Psoas muscle (tissue), 8 donors: ENCODE data around the gene ID1. TPM values are rescaled to one million over a fixed set of nuclear protein-coding genes. Genes with fewer than 3 reads are reported as not detected.
"Not testable (repeated sequence)": the region's sequence is repeated elsewhere in the genome, so short reads cannot be mapped to it uniquely, and the experiment has no call there.

Source experiments
- ATAC-seq, 4 donors: fragments of 200-7000 bp; cut with Tn5 transposase; one replicate each; pipeline ENCODE4 v1.9.1; 2020; ENCODE audit warnings: moderate library complexity in 3 of 4, mild to moderate bottlenecking in 2 of 4
- DNase-seq, 2 donors: peaks; one replicate each; pipeline ENCODE4 v3.0.0-alpha.2; 2020
- H3K27ac ChIP-seq: fragments of 200-600 bp; one replicate; pipeline ENCODE4 v1.8.0; 2022
- H3K27me3 ChIP-seq, 3 donors: fragments of 200-600 bp in 1 of 3; one replicate each; pipeline versions ENCODE4 v1.6.1 to v1.8.0; 2013 to 2022; ENCODE audit warnings: low read length in 2 of 3, mild to moderate bottlenecking in 2 of 3, moderate library complexity in 1 of 3; ENCODE audit not compliant: insufficient read depth in 3 of 3
- H3K36me3 ChIP-seq, 2 donors: fragments of 200-600 bp in 1 of 2; one replicate each; pipeline versions ENCODE4 v1.6.1 to v1.8.0; 2013 to 2022; ENCODE audit warnings: low read depth in 1 of 2, mild to moderate bottlenecking in 1 of 2, moderate library complexity in 1 of 2; ENCODE audit not compliant: insufficient read depth in 1 of 2
- H3K4me1 ChIP-seq: fragments of 200-600 bp; one replicate; pipeline ENCODE4 v1.8.0; 2022
- H3K4me3 ChIP-seq: fragments of 200-600 bp; one replicate; pipeline ENCODE4 v1.8.0; 2022; ENCODE audit warnings: mild to moderate bottlenecking
- H3K9me3 ChIP-seq: fragments of 200-600 bp; one replicate; pipeline ENCODE4 v1.8.0; 2022
- WGBS, 3 donors: extraction: QIAGEN DNeasy Blood & Tissue Kit; methylation state at CpG; one replicate each; pipeline versions ENCODE4 v1.1.6 to v1.1.7; 2013; 5-methylcytosine and 5-hydroxymethylcytosine counted together
- intact Hi-C, 2 donors: fragments of 100-400 bp; cut with DNase I; formaldehyde crosslinking; loops; one replicate each; pipeline versions ENCODE4 v1.11.0 to v1.14.2; 2022
- polyA plus RNA-seq, 3 donors: library from polyadenylated mRNA; stranded (reverse); fragments of 200-250 nt; gene quantifications; one replicate each; pipeline ENCODE4 v1.2.3, GENCODE V29; 2013
- total RNA-seq, 4 donors: library from RNA; stranded (reverse); fragmentation: NEBNext Ultra II Directional in 2 of 4; extraction: Animal tissue kit (Norgen Biotek cat#: 25700) in 2 of 4; gene quantifications; one replicate each; pipeline versions ENCODE4 v1.2.1 to v1.2.4, GENCODE V29; 2021 to 2023
- TF ChIP-seq, protein P1 (sequence below): fragments of 200-600 bp; IDR thresholded peaks from one replicate; pipeline ENCODE4 v1.8.0; 2022; ENCODE audit warnings: antibody characterized with exemption
- donor health status: healthy with polysubstance abuse.
- donor health status: DM: no; HTN: no; CAD: no; lungs with moderate emphysema.
- donor health status: Bipolar disorder and iron deficiency.
- donor health status: healthy.
- donor health status: DM: yes; HTN: yes; CAD: no.
- donor health status: DM: no; HTN: no; CAD: no.
- donor health status: DM: no; HTN: no; CAD: no.
- donor health status: DM: yes; HTN: yes; CAD: no.

ID1 gene
- total and polyA plus RNA-seq, 7 donors, result 25.1 to 574 (median 80.6) TPM

DNA sequence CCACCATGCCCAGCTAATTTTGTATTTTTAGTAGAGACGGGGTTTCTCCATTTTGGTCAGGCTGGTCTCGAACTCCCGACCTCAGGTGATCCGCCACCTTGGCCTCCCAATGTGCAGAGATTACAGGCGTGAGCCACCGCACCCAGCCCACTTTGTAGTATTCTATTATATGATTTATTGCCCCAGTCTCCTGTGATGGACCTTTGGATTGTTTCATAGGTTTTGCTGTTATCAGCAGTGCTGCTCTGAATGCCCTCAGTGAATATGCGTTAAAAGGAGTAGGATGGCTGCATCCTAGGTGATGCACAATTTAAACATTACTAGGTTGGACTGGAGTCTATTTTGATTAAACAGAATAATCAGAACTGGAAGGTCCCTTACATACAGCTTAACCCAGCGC lies 10.3 kb downstream of the ID1 start:
- intact Hi-C loops, result no loop called here
- no peak for ATAC-seq
- 91 to 97% (median 94%) methylated on average over 8 of the region's 8 CpGs for WGBS, 3 donors
- TF ChIP-seq, protein P1, sequence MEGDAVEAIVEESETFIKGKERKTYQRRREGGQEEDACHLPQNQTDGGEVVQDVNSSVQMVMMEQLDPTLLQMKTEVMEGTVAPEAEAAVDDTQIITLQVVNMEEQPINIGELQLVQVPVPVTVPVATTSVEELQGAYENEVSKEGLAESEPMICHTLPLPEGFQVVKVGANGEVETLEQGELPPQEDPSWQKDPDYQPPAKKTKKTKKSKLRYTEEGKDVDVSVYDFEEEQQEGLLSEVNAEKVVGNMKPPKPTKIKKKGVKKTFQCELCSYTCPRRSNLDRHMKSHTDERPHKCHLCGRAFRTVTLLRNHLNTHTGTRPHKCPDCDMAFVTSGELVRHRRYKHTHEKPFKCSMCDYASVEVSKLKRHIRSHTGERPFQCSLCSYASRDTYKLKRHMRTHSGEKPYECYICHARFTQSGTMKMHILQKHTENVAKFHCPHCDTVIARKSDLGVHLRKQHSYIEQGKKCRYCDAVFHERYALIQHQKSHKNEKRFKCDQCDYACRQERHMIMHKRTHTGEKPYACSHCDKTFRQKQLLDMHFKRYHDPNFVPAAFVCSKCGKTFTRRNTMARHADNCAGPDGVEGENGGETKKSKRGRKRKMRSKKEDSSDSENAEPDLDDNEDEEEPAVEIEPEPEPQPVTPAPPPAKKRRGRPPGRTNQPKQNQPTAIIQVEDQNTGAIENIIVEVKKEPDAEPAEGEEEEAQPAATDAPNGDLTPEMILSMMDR, result no peak
- H3K36me3 ChIP-seq, result no peaks in the 10 kb centered on the region
- H3K27ac ChIP-seq, result no peak overlapping the region
- no peaks in the 10 kb centered on the region for H3K27me3 ChIP-seq
- H3K4me3 ChIP-seq, result no peak overlapping the region
- no peak for DNase-seq
- H3K4me1 ChIP-seq, result peaks cover 4% of the 10 kb centered on the region
- no peaks in the 10 kb centered on the region for H3K9me3 ChIP-seq

DNA sequence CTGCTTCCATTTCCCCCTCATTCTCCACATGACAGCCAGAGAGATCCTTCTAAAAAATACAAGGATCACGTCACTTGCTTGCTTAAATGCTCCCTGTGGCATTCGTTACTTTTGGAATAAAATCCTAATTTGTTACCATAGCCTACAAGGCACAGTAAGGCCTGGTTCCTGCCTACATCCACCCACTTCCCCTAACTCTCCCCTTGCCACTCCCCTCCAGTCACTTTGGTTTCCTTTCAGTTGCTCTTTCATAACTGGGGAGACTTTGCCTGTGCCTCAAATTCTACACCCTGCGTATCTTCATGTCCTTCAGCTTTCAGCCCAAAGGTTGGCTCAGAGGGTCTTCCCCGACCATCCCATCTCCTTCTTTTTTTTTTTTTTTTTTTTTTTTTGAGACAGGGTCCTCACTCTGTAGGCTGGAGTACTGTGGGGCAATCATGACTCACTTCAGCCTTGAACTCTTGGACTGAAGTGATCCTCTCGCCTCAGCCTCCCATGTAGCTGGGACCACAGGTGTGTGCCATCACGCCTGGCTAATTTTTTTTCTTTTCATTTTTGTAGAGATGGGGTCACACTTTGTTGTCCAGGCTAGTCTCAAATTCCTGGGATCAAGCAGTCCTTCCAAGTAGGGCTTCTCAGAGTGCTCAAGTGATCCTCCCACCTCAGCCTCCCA lies 12.5 kb downstream of the ID1 start:
- no peaks in the 10 kb centered on the region for H3K9me3 ChIP-seq
- TF ChIP-seq, protein P1, result no peak
- ATAC-seq, result no peak
- no peak for DNase-seq
- intact Hi-C loops, result no loop called here
- H3K36me3 ChIP-seq, result no peaks in the 10 kb centered on the region
- H3K4me1 ChIP-seq, result peaks cover 2% of the 10 kb centered on the region
- 81 to 85% (median 85%) methylated on average over 6 of the region's 6 CpGs for WGBS, 3 donors
- H3K4me3 ChIP-seq, result no peak overlapping the region
- H3K27me3 ChIP-seq, result no peaks in the 10 kb centered on the region
- H3K27ac ChIP-seq, result no peak overlapping the region

DNA sequence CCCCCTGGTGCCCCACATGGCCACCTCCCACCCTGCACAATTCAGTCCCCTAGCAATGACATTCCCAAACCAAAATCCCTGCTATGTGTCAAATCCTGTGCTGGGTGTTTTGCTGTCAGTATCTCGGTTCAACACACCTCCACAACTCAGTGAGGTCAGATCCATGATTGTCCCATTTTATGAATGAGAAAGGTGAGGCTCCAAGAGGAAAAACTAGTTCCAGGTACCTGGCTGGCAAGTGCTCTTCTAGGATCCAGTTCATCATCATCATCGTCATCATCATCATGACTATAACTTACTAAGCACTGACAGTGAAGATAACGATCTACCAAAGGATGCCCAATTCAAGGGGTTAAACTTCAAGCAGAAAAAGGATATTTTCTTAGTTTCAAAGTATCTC lies 15.2 kb downstream of the ID1 start:
- no peak for ATAC-seq
- intact Hi-C loops, result no loop called here
- Histone ChIP-seq H3K36me3 (no peaks in the 10 kb centered on the region), H3K27ac (no peak overlapping the region), H3K9me3 (no peaks in the 10 kb centered on the region), H3K4me1 (no peaks in the 10 kb centered on the region), H3K4me3 (no peak overlapping the region), H3K27me3 (no peaks in the 10 kb centered on the region)
- WGBS, 3 donors, result 90 to 95% (median 90%) methylated on average over 3 of the region's 3 CpGs
- TF ChIP-seq, protein P1, result no peak
- DNase-seq, result no peak

DNA sequence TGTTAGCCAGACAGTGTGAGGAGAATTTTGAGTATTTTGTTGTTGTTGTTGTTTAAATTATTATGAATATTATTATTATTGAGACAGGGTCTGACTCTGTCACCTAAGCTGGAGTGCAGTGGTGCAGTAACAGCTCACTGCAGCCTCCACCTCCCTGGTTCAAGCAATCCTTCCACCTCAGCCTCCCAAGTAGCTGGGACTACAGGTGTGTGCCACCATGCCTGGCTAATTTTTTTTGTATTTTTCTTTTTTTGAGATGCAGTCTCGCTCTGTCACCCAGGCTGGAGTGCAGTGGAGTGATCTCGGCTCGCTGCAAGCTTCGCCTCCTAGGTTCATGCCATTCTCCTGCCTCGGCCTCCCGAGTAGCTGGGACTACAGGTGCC lies 18.0 kb downstream of the ID1 start:
- not testable (repeated sequence) for H3K4me1 ChIP-seq

DNA sequence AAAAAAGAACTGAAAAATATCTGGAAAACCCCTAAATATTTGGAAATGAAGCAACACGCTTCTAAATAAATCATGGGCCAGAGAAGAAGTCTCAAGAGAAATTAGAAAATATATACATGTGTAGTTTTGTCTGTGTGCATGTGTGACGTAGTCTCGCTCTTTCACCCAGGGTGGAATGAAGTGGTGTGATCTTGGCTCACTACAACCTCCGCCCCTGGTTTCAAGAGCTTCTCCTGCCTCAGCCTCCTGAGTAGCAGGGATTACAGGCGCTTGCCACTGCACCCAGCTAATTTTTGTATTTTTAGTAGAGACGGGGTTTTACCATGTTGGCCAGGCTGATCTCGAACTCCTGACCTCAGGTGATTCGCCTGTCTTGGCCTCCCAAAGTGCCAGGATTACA lies 21.4 kb downstream of the ID1 start:
- H3K4me3 ChIP-seq, H3K36me3 ChIP-seq, H3K9me3 ChIP-seq, intact Hi-C loops, ATAC-seq, DNase-seq, H3K4me1 ChIP-seq, H3K27me3 ChIP-seq, H3K27ac ChIP-seq: not testable (repeated sequence)
- 87 to 94% (median 89%) methylated on average over 8 of the region's 8 CpGs for WGBS, 3 donors

More for the DNA sequence above, 18.0 kb downstream of the ID1 start:
- H3K4me3 ChIP-seq, H3K36me3 ChIP-seq, DNase-seq, H3K27me3 ChIP-seq, H3K27ac ChIP-seq, H3K9me3 ChIP-seq, ATAC-seq, intact Hi-C loops: not testable (repeated sequence)
- WGBS, 3 donors, result 91 to 95% (median 94%) methylated on average over 6 of the region's 6 CpGs

DNA sequence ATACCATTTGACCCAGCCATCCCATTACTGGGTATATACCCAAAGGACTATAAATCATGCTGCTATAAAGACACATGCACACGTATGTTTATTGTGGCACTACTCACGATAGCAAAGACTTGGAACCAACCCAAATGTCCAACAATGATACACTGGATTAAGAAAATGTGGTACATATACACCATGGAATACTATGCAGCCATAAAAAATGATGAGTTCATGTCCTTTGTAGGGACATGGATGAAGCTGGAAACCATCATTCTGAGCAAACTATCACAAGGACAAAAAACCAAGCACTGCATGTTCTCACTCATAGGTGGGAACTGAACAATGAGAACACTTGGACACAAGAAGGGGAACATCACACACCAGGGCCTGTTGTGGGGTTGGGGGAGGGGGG lies 23.0 kb downstream of the ID1 start:
- H3K27me3 ChIP-seq, H3K27ac ChIP-seq, H3K4me3 ChIP-seq, DNase-seq, H3K4me1 ChIP-seq, ATAC-seq, intact Hi-C loops, H3K9me3 ChIP-seq, H3K36me3 ChIP-seq: not testable (repeated sequence)
- 63 to 74% (median 67%) methylated on average over 2 of the region's 2 CpGs for WGBS, 3 donors
